ENCODE results near the gene MUSK. TPM values are rescaled to one million over a fixed set of nuclear protein-coding genes. Genes with fewer than 3 reads are reported as not detected.
"Not testable (repeated sequence)": the region's sequence is repeated elsewhere in the genome, so short reads cannot be mapped to it uniquely, and the experiment has no call there.

The MUSK gene
- total RNA-seq, 2 experiments from 2014 or later: not detected

DNA sequence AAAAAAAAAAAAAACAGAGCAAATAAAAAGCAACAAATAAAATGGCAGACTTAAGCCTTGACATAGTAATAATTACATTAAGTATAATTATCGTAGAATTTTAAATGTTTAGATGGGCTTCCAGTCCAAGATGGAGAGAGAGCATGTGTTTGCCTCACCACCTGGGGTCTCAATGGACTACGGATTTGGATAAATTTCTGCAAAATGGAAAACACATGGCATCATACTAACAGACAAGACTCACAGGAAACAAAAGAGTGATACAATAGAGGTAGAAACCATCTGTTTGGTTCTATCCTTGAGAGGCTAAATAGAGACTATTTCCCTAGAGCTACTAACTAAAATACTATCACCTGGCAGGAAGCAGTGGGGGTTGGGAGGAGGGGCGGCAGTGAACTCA, 144.3 kb downstream of the MUSK start:
- H3K27ac Mint-ChIP-seq: no peak overlapping the region
- no peak for DNase-seq
- no peaks in the 10 kb centered on the region for H3K4me1 Mint-ChIP-seq (ENCODE audit: low read depth)
- H3K9me3 Mint-ChIP-seq: peaks cover 2% of the 10 kb centered on the region
- no peak for ATAC-seq
- POLR2A ChIA-PET: no interaction called here
- CTCF ChIA-PET: no interaction called here
- peaks cover 1% of the 10 kb centered on the region for H3K27me3 Mint-ChIP-seq
- H3K4me3 Mint-ChIP-seq: no peak overlapping the region
- no peaks in the 10 kb centered on the region for H3K36me3 Mint-ChIP-seq (ENCODE audit: low read depth)
- TF ChIP-seq, protein P1, sequence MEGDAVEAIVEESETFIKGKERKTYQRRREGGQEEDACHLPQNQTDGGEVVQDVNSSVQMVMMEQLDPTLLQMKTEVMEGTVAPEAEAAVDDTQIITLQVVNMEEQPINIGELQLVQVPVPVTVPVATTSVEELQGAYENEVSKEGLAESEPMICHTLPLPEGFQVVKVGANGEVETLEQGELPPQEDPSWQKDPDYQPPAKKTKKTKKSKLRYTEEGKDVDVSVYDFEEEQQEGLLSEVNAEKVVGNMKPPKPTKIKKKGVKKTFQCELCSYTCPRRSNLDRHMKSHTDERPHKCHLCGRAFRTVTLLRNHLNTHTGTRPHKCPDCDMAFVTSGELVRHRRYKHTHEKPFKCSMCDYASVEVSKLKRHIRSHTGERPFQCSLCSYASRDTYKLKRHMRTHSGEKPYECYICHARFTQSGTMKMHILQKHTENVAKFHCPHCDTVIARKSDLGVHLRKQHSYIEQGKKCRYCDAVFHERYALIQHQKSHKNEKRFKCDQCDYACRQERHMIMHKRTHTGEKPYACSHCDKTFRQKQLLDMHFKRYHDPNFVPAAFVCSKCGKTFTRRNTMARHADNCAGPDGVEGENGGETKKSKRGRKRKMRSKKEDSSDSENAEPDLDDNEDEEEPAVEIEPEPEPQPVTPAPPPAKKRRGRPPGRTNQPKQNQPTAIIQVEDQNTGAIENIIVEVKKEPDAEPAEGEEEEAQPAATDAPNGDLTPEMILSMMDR (IDR thresholded peaks at IDR 0.05): no peak
- intact Hi-C loops (cut with micrococcal nuclease): no loop called here

DNA sequence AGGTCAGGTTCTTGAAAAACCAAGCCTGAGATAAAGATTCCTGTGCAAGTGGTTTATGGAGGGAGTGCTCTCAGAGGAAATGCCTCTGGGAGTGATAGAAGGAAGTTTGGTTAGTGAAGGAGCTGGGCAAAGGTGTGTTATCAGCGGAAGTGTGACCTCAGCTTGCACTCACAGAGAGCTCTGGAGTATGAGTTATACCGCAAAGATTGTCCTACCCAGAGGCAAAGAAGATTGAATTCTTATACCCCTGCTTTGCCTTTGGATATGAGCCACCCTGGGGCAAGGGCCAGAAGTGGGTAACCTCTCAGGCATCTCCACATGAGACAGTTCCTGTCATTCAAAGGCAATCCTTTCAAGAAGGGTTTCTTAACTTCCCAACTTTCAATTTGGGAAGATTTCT, 145.6 kb downstream of the MUSK start:
- peaks cover 1% of the 10 kb centered on the region for H3K27me3 Mint-ChIP-seq
- no peaks in the 10 kb centered on the region for H3K36me3 Mint-ChIP-seq (ENCODE audit: low read depth)
- no peak overlapping the region for H3K4me3 Mint-ChIP-seq
- POLR2A ChIA-PET: no interaction called here
- TF ChIP-seq, protein P1 (IDR thresholded peaks at IDR 0.05): no peak
- peaks cover 2% of the 10 kb centered on the region for H3K9me3 Mint-ChIP-seq
- CTCF ChIA-PET: no interaction called here
- H3K27ac Mint-ChIP-seq: no peak overlapping the region
- H3K4me1 Mint-ChIP-seq (ENCODE audit: low read depth): no peaks in the 10 kb centered on the region
- ATAC-seq (no peak), DNase-seq (no peak)
- intact Hi-C loops (cut with micrococcal nuclease): no loop called here

DNA sequence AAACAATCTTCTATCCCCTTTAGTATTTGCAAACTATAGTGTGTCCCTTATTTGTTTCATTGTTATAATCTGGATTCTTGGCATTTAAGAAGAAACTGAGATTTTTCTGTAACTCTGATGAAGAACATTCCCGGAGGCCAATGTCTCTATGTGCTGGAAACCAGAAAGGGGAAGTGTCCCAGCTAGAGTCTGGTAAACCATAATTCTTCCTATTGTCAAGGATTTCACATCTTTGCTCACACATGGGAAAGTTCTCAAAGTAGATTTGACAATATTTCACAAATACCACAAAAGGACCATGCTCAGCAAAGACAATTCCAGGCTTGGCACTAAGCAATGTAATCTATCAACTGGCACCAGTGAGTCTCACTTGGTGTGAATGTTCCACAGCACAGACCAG, 146.8 kb downstream of the MUSK start:
- ChIA-PET POLR2A (no interaction called here), CTCF (no interaction called here)
- TF ChIP-seq, protein P1 (IDR thresholded peaks at IDR 0.05): no peak
- Mint-ChIP-seq H3K27me3 (peaks cover 1% of the 10 kb centered on the region), H3K9me3 (peaks cover 2% of the 10 kb centered on the region), H3K36me3 (ENCODE audit: low read depth) (no peaks in the 10 kb centered on the region), H3K4me3 (no peak overlapping the region), H3K4me1 (ENCODE audit: low read depth) (no peaks in the 10 kb centered on the region), H3K27ac (no peak overlapping the region)
- DNase-seq: no peak
- intact Hi-C loops (cut with micrococcal nuclease): no loop called here
- ATAC-seq: no peak

DNA sequence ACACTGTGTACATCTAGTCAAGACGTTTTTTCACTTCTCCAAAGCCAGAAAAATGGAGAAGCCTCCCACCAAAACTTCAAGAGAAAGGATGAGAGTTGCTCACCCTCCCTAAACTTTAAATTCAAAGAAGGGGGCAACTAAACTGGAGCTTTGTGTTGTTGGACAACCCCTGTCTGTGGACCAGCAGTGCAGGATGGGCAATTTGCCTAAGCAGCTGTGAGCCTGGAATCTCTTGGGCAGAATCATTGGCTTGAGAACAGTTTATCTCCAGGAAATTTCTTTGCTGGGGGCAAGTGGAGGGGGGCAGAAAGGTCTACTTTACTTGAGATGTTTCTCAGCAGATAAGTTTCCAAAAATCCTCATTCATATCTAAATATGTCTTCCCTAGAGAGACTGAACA, 151.8 kb downstream of the MUSK start:
- no peaks in the 10 kb centered on the region for H3K4me1 Mint-ChIP-seq (ENCODE audit: low read depth)
- TF ChIP-seq, protein P1 (IDR thresholded peaks at IDR 0.05): no peak
- H3K27me3 Mint-ChIP-seq: no peaks in the 10 kb centered on the region
- CTCF ChIA-PET: no interaction called here
- ATAC-seq (no peak), DNase-seq (no peak)
- intact Hi-C loops (cut with micrococcal nuclease): no loop called here
- no peak overlapping the region for H3K4me3 Mint-ChIP-seq
- H3K36me3 Mint-ChIP-seq (ENCODE audit: low read depth): no peaks in the 10 kb centered on the region
- POLR2A ChIA-PET: no interaction called here
- peaks cover 5% of the 10 kb centered on the region for H3K9me3 Mint-ChIP-seq
- no peak overlapping the region for H3K27ac Mint-ChIP-seq

DNA sequence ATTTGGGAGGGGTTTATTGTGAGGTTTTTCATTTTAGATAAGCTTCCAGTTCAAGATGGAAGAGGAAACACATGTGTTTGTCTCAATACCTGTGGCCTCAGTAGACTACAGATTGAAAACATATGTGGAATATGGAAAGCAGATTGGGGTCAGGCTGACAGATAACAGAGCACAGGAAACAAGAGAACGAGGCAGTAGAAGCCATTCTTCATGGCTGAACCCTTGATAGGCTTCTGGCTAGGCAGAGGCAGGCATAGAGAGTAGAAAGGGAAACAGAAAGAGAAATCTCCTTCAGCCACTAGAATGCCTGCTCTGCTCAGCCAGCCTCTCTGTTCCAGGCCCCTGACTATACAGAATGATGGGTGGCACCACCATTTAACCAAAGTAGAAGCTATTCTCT, 152.5 kb downstream of the MUSK start:
- no peaks in the 10 kb centered on the region for H3K27me3 Mint-ChIP-seq
- ATAC-seq (no peak), DNase-seq (no peak)
- intact Hi-C loops (cut with micrococcal nuclease): no loop called here
- peaks cover 5% of the 10 kb centered on the region for H3K9me3 Mint-ChIP-seq
- H3K4me1 Mint-ChIP-seq (ENCODE audit: low read depth): no peaks in the 10 kb centered on the region
- no peak overlapping the region for H3K4me3 Mint-ChIP-seq
- H3K36me3 Mint-ChIP-seq (ENCODE audit: low read depth): no peaks in the 10 kb centered on the region
- no peak overlapping the region for H3K27ac Mint-ChIP-seq
- ChIA-PET POLR2A (no interaction called here), CTCF (no interaction called here)
- TF ChIP-seq, protein P1 (IDR thresholded peaks at IDR 0.05): no peak

DNA sequence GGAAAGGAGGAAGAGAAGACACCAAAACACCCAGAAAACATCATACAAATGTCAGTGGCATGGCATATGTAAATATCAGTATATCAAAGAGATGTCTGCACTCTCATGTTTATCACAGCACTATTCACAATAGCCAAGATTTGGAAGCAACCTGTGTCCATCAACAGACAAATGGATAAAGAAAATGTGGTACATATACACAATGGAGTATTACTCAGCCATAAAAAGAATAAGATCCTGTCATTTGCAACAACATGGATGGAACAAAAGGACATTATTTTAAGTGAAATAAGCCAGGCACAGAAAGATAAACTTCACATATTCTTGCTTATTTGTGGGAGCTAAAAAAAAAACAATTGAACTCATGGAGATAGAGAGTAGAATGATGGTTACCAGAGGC, 156.5 kb downstream of the MUSK start:
- POLR2A ChIA-PET; ATAC-seq; H3K27me3 Mint-ChIP-seq; H3K4me3 Mint-ChIP-seq; CTCF ChIA-PET; H3K9me3 Mint-ChIP-seq; intact Hi-C loops (cut with micrococcal nuclease); H3K4me1 Mint-ChIP-seq (ENCODE audit: low read depth); H3K36me3 Mint-ChIP-seq (ENCODE audit: low read depth); H3K27ac Mint-ChIP-seq; DNase-seq: not testable (repeated sequence)

Data from activated CD8-positive, alpha-beta T cell treated with anti-CD3 and anti-CD28 coated beads for 36 hours (primary cell).